Central memory CD8-positive, alpha-beta T cell (primary cell): ENCODE data around the gene ZNF813.
"Not testable (repeated sequence)": the region's sequence is repeated elsewhere in the genome, so short reads cannot be mapped to it uniquely, and the experiment has no call there.

Source experiments
- ATAC-seq: fragments of 150-1000 bp; cut with Tn5 transposase; replicated peaks from 2 replicates; pipeline ENCODE4 v1.10.0; 2022; ENCODE audit warnings: mild to moderate bottlenecking, moderate FRiP score, moderate number of reproducible peaks; ENCODE audit not compliant: poor library complexity, severe bottlenecking; ENCODE audit errors: extremely low read depth
- DNase-seq, 2 donors: peaks; one replicate each; pipeline ENCODE4 v3.0.0; 2021; ENCODE audit warnings: low spot score in 2 of 2
- H3K27ac Mint-ChIP-seq: one replicate; pipeline ENCODE4 v1.8.0; 2022; ENCODE audit warnings: low read depth, mild to moderate bottlenecking, moderate library complexity, mixed read lengths
- H3K27me3 Mint-ChIP-seq: one replicate; pipeline ENCODE4 v1.8.0; 2022; ENCODE audit warnings: mixed read lengths
- H3K36me3 Mint-ChIP-seq: one replicate; pipeline ENCODE4 v1.8.0; 2022; ENCODE audit warnings: mild to moderate bottlenecking, moderate library complexity, mixed read lengths; ENCODE audit not compliant: insufficient read depth
- H3K4me1 Mint-ChIP-seq: one replicate; pipeline ENCODE4 v1.8.0; 2022; ENCODE audit warnings: mixed read lengths
- H3K4me3 Mint-ChIP-seq: one replicate; pipeline ENCODE4 v1.8.0; 2022; ENCODE audit warnings: mild to moderate bottlenecking, moderate library complexity, mixed read lengths
- H3K9me3 Mint-ChIP-seq: one replicate; pipeline ENCODE4 v1.8.0; 2022; ENCODE audit warnings: mixed read lengths

ZNF813 gene

GRCh38 chr19:53467485-53468262 lies at the start of gene ZNF813:
TSS of gene ZNF813 (plus strand) at chr19:53467733. CDS start at chr19:53483823, 16,090 bp downstream.
- Mint-ChIP-seq H3K9me3 (peaks cover 10% of the 10 kb centered on the region), H3K4me1 (peaks cover 25% of the 10 kb centered on the region), H3K27me3 (peaks cover 12% of the 10 kb centered on the region), H3K4me3 (peak within 1 kb of the TSS; percentile 85), H3K27ac (peak within 1 kb of the TSS; percentile 62), H3K36me3 (peaks cover 10% of the 10 kb centered on the region)
- DNase-seq (peak; percentile 93), ATAC-seq (peak; percentile 94)

- not testable (repeated sequence) for ATAC-seq, H3K27ac Mint-ChIP-seq, DNase-seq, H3K9me3 Mint-ChIP-seq, H3K4me1 Mint-ChIP-seq, H3K36me3 Mint-ChIP-seq, H3K4me3 Mint-ChIP-seq, H3K27me3 Mint-ChIP-seq
These were observed 46.8 kb upstream of the ZNF813 start for GRCh38 chr19:53420520-53421315.

- DNase-seq: no peak
- H3K27me3 Mint-ChIP-seq: no peaks in the 10 kb centered on the region
- H3K36me3 Mint-ChIP-seq: no peaks in the 10 kb centered on the region
- H3K27ac Mint-ChIP-seq: no peak overlapping the region
- no peaks in the 10 kb centered on the region for H3K9me3 Mint-ChIP-seq
- no peaks in the 10 kb centered on the region for H3K4me1 Mint-ChIP-seq
- no peak overlapping the region for H3K4me3 Mint-ChIP-seq
- ATAC-seq: no peak
These were observed 45.0 kb upstream of the ZNF813 start for GRCh38 chr19:53422551-53422950.

GRCh38 chr19:53423074-53423473 lies 44.5 kb upstream of the ZNF813 start:
- H3K9me3 Mint-ChIP-seq, H3K27ac Mint-ChIP-seq, H3K4me3 Mint-ChIP-seq, H3K36me3 Mint-ChIP-seq, H3K4me1 Mint-ChIP-seq, ATAC-seq, DNase-seq, H3K27me3 Mint-ChIP-seq: not testable (repeated sequence)

GRCh38 chr19:53423680-53424079 lies 43.9 kb upstream of the ZNF813 start:
- not testable (repeated sequence) for DNase-seq, H3K4me3 Mint-ChIP-seq, H3K4me1 Mint-ChIP-seq, H3K9me3 Mint-ChIP-seq, H3K27ac Mint-ChIP-seq, H3K36me3 Mint-ChIP-seq, ATAC-seq, H3K27me3 Mint-ChIP-seq

- peak; percentile 34 to 53 for DNase-seq
- Mint-ChIP-seq H3K27ac (no peak overlapping the region), H3K4me3 (no peak overlapping the region), H3K9me3 (no peaks in the 10 kb centered on the region), H3K4me1 (no peaks in the 10 kb centered on the region), H3K27me3 (no peaks in the 10 kb centered on the region), H3K36me3 (no peaks in the 10 kb centered on the region)
- ATAC-seq: peak; percentile 77
These were observed 42.5 kb upstream of the ZNF813 start for GRCh38 chr19:53424968-53425597.

GRCh38 chr19:53431399-53432087 lies 36.0 kb upstream of the ZNF813 start, which contains the start of gene ZNF761:
TSS of gene ZNF761 (plus strand) at chr19:53431984. CDS start at chr19:53447269, 15,285 bp downstream.
- Mint-ChIP-seq H3K4me3 (peak within 1 kb of the TSS; percentile 87), H3K36me3 (peaks cover 19% of the 10 kb centered on the region), H3K4me1 (peaks cover 32% of the 10 kb centered on the region), H3K27ac (peak within 1 kb of the TSS; percentile 77), H3K9me3 (no peaks in the 10 kb centered on the region), H3K27me3 (no peaks in the 10 kb centered on the region)
- DNase-seq (peak; percentile 97 to 98), ATAC-seq (peak; percentile 95)

- Mint-ChIP-seq H3K4me1 (peaks cover 32% of the 10 kb centered on the region), H3K27me3 (no peaks in the 10 kb centered on the region), H3K36me3 (peaks cover 22% of the 10 kb centered on the region), H3K27ac (peak overlapping the region; percentile 77), H3K4me3 (peak overlapping the region; percentile 87), H3K9me3 (no peaks in the 10 kb centered on the region)
- ATAC-seq (peak; percentile 56), DNase-seq (no peak)
These were observed 35.4 kb upstream of the ZNF813 start for GRCh38 chr19:53432088-53432661.

- ATAC-seq, H3K4me1 Mint-ChIP-seq, H3K27ac Mint-ChIP-seq, H3K27me3 Mint-ChIP-seq, H3K4me3 Mint-ChIP-seq, DNase-seq: not testable (repeated sequence)
- Mint-ChIP-seq H3K36me3 (peaks cover 23% of the 10 kb centered on the region), H3K9me3 (peaks cover 29% of the 10 kb centered on the region)
These were observed 23.7 kb upstream of the ZNF813 start for GRCh38 chr19:53443809-53444208.

GRCh38 chr19:53447196-53447595 lies 20.3 kb upstream of the ZNF813 start:
- not testable (repeated sequence) for ATAC-seq, DNase-seq, H3K4me1 Mint-ChIP-seq, H3K4me3 Mint-ChIP-seq, H3K27me3 Mint-ChIP-seq, H3K27ac Mint-ChIP-seq
- H3K9me3 Mint-ChIP-seq: peaks cover 23% of the 10 kb centered on the region
- peaks cover 30% of the 10 kb centered on the region for H3K36me3 Mint-ChIP-seq

- Mint-ChIP-seq H3K27me3 (no peaks in the 10 kb centered on the region), H3K9me3 (peaks cover 37% of the 10 kb centered on the region), H3K27ac (no peak overlapping the region), H3K4me1 (no peaks in the 10 kb centered on the region), H3K4me3 (no peak overlapping the region), H3K36me3 (peaks cover 31% of the 10 kb centered on the region)
- DNase-seq (no peak), ATAC-seq (no peak)
These were observed 11.7 kb upstream of the ZNF813 start for GRCh38 chr19:53455828-53456227.
